Upper lobe of right lung (tissue), 1 donor: Measurements from ENCODE around the gene TYW5. TPM values are rescaled to one million over a fixed set of nuclear protein-coding genes. Genes with fewer than 3 reads are reported as not detected.
A peak's percentile ranks its signal among the peaks of the same experiment; 100 is the strongest.

Experiments used
- ATAC-seq: fragments of 200-7000 bp; cut with Tn5 transposase; one replicate; pipeline ENCODE4 v1.9.1; 2020; ENCODE audit warnings: mild to moderate bottlenecking, moderate library complexity
- DNase-seq: peaks from one replicate; pipeline ENCODE4 v3.0.0-alpha.2; 2020
- H3K27ac ChIP-seq: fragments of 200-600 bp; one replicate; pipeline ENCODE4 v1.8.0; 2022
- H3K27me3 ChIP-seq: fragments of 200-600 bp; one replicate; pipeline ENCODE4 v1.8.0; 2022; ENCODE audit warnings: mild to moderate bottlenecking
- H3K36me3 ChIP-seq: fragments of 200-600 bp; one replicate; pipeline ENCODE4 v1.8.0; 2022
- H3K4me1 ChIP-seq: fragments of 200-600 bp; one replicate; pipeline ENCODE4 v1.8.0; 2022
- H3K4me3 ChIP-seq: fragments of 200-600 bp; one replicate; pipeline ENCODE4 v1.8.0; 2022; ENCODE audit warnings: mild to moderate bottlenecking
- H3K9me3 ChIP-seq: fragments of 200-600 bp; one replicate; pipeline ENCODE4 v1.8.0; 2022
- CTCF ChIP-seq: fragments of 200-600 bp; IDR thresholded peaks from one replicate; pipeline ENCODE4 v1.8.0; 2022; ENCODE audit warnings: antibody characterized with exemption
- intact Hi-C: fragments of 100-400 bp; cut with DNase I; formaldehyde crosslinking; loops from one replicate; pipeline ENCODE4 v1.11.0; 2022
- total RNA-seq: library from RNA; stranded (reverse); fragmentation: NEBNext Ultra II Directional; extraction: Animal tissue kit (Norgen Biotek cat#: 25700); gene quantifications from one replicate; pipeline ENCODE4 v1.2.1, GENCODE V29; 2021
- donor health status: DM: no; HTN: yes; CAD: no; lungs with severe emphysema.

The TYW5 gene
- total RNA-seq, 1 donor from 2014 or later = 7.5 TPM

GRCh38 chr2:199910338-199911051, 44.8 kb downstream of the TYW5 start:
- Histone ChIP-seq H3K36me3 (no peaks in the 10 kb centered on the region), H3K27me3 (no peaks in the 10 kb centered on the region), H3K4me3 (peak overlapping the region; percentile 93), H3K4me1 (peaks cover 25% of the 10 kb centered on the region), H3K9me3 (no peaks in the 10 kb centered on the region), H3K27ac (peak overlapping the region; percentile 95)
- DNase-seq = no peak
- no peak for TF ChIP-seq CTCF
- intact Hi-C loops = no loop called here
- ATAC-seq = no peak

GRCh38 chr2:199907008-199907714, 48.1 kb downstream of the TYW5 start:
- Histone ChIP-seq H3K27me3 (no peaks in the 10 kb centered on the region), H3K27ac (no peak overlapping the region), H3K4me3 (no peak overlapping the region), H3K36me3 (no peaks in the 10 kb centered on the region), H3K9me3 (no peaks in the 10 kb centered on the region), H3K4me1 (peaks cover 8% of the 10 kb centered on the region)
- no peak for TF ChIP-seq CTCF
- ATAC-seq (no peak), DNase-seq (no peak)
- intact Hi-C loops = no loop called here

GRCh38 chr2:199903111-199903510, 52.2 kb downstream of the TYW5 start:
- DNase-seq = no peak
- Histone ChIP-seq H3K4me1 (no peaks in the 10 kb centered on the region), H3K27ac (no peak overlapping the region), H3K36me3 (no peaks in the 10 kb centered on the region), H3K27me3 (no peaks in the 10 kb centered on the region), H3K9me3 (no peaks in the 10 kb centered on the region), H3K4me3 (no peak overlapping the region)
- no peak for ATAC-seq
- intact Hi-C loops = no loop called here
- no peak for TF ChIP-seq CTCF

GRCh38 chr2:199902486-199903110, 52.7 kb downstream of the TYW5 start:
- ATAC-seq (no peak), DNase-seq (no peak)
- Histone ChIP-seq H3K4me3 (no peak overlapping the region), H3K27me3 (no peaks in the 10 kb centered on the region), H3K36me3 (no peaks in the 10 kb centered on the region), H3K4me1 (no peaks in the 10 kb centered on the region), H3K9me3 (no peaks in the 10 kb centered on the region), H3K27ac (no peak overlapping the region)
- TF ChIP-seq CTCF = no peak
- intact Hi-C loops = no loop called here

- DNase-seq (no peak), ATAC-seq (no peak)
- intact Hi-C loops = no loop called here
- no peak overlapping the region for H3K27ac ChIP-seq
- H3K36me3 ChIP-seq = no peaks in the 10 kb centered on the region
- no peaks in the 10 kb centered on the region for H3K4me1 ChIP-seq
- no peak overlapping the region for H3K4me3 ChIP-seq
- no peaks in the 10 kb centered on the region for H3K9me3 ChIP-seq
- no peak for TF ChIP-seq CTCF
- no peaks in the 10 kb centered on the region for H3K27me3 ChIP-seq
These were observed 53.3 kb downstream of the TYW5 start for GRCh38 chr2:199901942-199902341.
